CD4-positive, CD25-positive, alpha-beta regulatory T cell (primary cell): ENCODE data around the gene TNFRSF14. TPM values are rescaled to one million over a fixed set of nuclear protein-coding genes. Genes with fewer than 3 reads are reported as not detected.

Experiments used
- ATAC-seq, 2 donors: fragments of 150-1000 bp; cut with Tn5 transposase; one replicate each; pipeline ENCODE4 v1.10.0; 2021; ENCODE audit warnings: low read depth in 2 of 2, moderate number of reproducible peaks in 2 of 2, moderate library complexity in 1 of 2
- DNase-seq, 3 donors: peaks; one replicate each; pipeline versions ENCODE4 v3.0.0 to v3.0.0-alpha.2; 2012 to 2022; ENCODE audit warnings: mixed read lengths in 1 of 3
- H3K27ac ChIP-seq: one replicate; pipeline ENCODE4 v1.7.0; 2013; ENCODE audit warnings: mild to moderate bottlenecking, low read length; ENCODE audit not compliant: insufficient read depth, poor library complexity, severe bottlenecking
- H3K27me3 ChIP-seq: one replicate; pipeline ENCODE4 v1.7.0; 2013; ENCODE audit warnings: low read length; ENCODE audit not compliant: control insufficient read depth, insufficient read depth
- H3K36me3 ChIP-seq: one replicate; pipeline ENCODE4 v1.7.0; 2013; ENCODE audit warnings: mild to moderate bottlenecking, low read length, moderate library complexity; ENCODE audit not compliant: control insufficient read depth, insufficient read depth
- H3K4me1 ChIP-seq: 2 replicates; pipeline ENCODE4 v1.7.0; 2013; ENCODE audit warnings: mild to moderate bottlenecking, low read length; ENCODE audit not compliant: insufficient read depth, control insufficient read depth, poor library complexity, severe bottlenecking
- H3K4me3 ChIP-seq: one replicate; pipeline ENCODE4 v1.7.0; 2013; ENCODE audit warnings: low read depth, mild to moderate bottlenecking, low read length, moderate library complexity
- H3K9me3 ChIP-seq, 2 experiments: 1 replicate in 1 of 2; 2 replicates in 1 of 2; pipeline ENCODE4 v1.7.0; 2013; ENCODE audit warnings: low read length in 2 of 2, mild to moderate bottlenecking in 1 of 2, moderate library complexity in 1 of 2; ENCODE audit not compliant: control insufficient read depth in 2 of 2
- H3K27ac Mint-ChIP-seq, 3 donors: one replicate each; pipeline ENCODE4 v1.8.0; 2020 to 2022; ENCODE audit warnings: mild to moderate bottlenecking in 3 of 3, mixed read lengths in 3 of 3, moderate library complexity in 2 of 3
- H3K27me3 Mint-ChIP-seq: one replicate; pipeline ENCODE4 v1.8.0; 2022; ENCODE audit warnings: mild to moderate bottlenecking, mixed read lengths
- H3K36me3 Mint-ChIP-seq: one replicate; pipeline ENCODE4 v1.8.0; 2020; ENCODE audit warnings: mixed read lengths
- H3K4me1 Mint-ChIP-seq, 4 donors: one replicate each; pipeline ENCODE4 v1.8.0; 2020 to 2022; ENCODE audit warnings: mixed read lengths in 4 of 4, mild to moderate bottlenecking in 1 of 4
- H3K4me3 Mint-ChIP-seq, 4 donors: one replicate each; pipeline ENCODE4 v1.8.0; 2020 to 2022; ENCODE audit warnings: mild to moderate bottlenecking in 4 of 4, mixed read lengths in 4 of 4, moderate library complexity in 3 of 4
- H3K9me3 Mint-ChIP-seq, 7 donors: one replicate each; pipeline ENCODE4 v1.8.0; 2020 to 2022; ENCODE audit warnings: mixed read lengths in 7 of 7, mild to moderate bottlenecking in 3 of 7, moderate library complexity in 2 of 7
- polyA plus RNA-seq, 4 donors: library from polyadenylated mRNA; unstranded; fragments of 300-500 nt; fragmentation: Illumina TruSeq; gene quantifications; one replicate each; pipeline ENCODE4 v1.2.3, GENCODE V29; 2021
- total RNA-seq: library from RNA; stranded (reverse); gene quantifications from one replicate; pipeline ENCODE4 v1.2.3, GENCODE V29; 2022

The TNFRSF14 gene
- total and polyA plus RNA-seq, 5 donors from 2014 or later, result 57.3 to 235 (median 74.2) TPM

GRCh38 chr1:2540816-2541492, 15.2 kb upstream of the TNFRSF14 start:
- peak overlapping the region in 1 of 4 donors; percentile 54 for H3K4me3 Mint-ChIP-seq
- H3K4me1 ChIP-seq, result peaks cover 21% of the 10 kb centered on the region
- no peak overlapping the region for H3K4me3 ChIP-seq
- H3K27me3 Mint-ChIP-seq, result peaks cover 9% of the 10 kb centered on the region
- peaks cover 0 to 15% (median 3%) of the 10 kb centered on the region in 4 donors for H3K4me1 Mint-ChIP-seq
- no peaks in the 10 kb centered on the region for H3K36me3 ChIP-seq
- H3K9me3 ChIP-seq, result no peaks in the 10 kb centered on the region
- H3K36me3 Mint-ChIP-seq, result no peaks in the 10 kb centered on the region
- H3K9me3 Mint-ChIP-seq, result no peaks in the 10 kb centered on the region
- no peak overlapping the region for H3K27ac Mint-ChIP-seq
- H3K27ac ChIP-seq, result no peak overlapping the region
- no peak for DNase-seq
- no peaks in the 10 kb centered on the region for H3K27me3 ChIP-seq
- ATAC-seq, result no peak

GRCh38 chr1:2541619-2542245, 14.4 kb upstream of the TNFRSF14 start:
- Histone ChIP-seq H3K36me3 (no peaks in the 10 kb centered on the region), H3K9me3 (no peaks in the 10 kb centered on the region), H3K4me1 (peaks cover 26% of the 10 kb centered on the region), H3K4me3 (no peak overlapping the region), H3K27me3 (no peaks in the 10 kb centered on the region), H3K27ac (no peak overlapping the region)
- Mint-ChIP-seq H3K27ac (no peak overlapping the region), H3K4me1 (peaks cover 0 to 15% (median 4%) of the 10 kb centered on the region in 4 donors), H3K9me3 (no peaks in the 10 kb centered on the region), H3K27me3 (peaks cover 4% of the 10 kb centered on the region), H3K36me3 (no peaks in the 10 kb centered on the region), H3K4me3 (peak overlapping the region in 2 of 4 donors; percentile 28 to 54)
- ATAC-seq, result no peak
- no peak for DNase-seq

GRCh38 chr1:2542246-2542915, 13.8 kb upstream of the TNFRSF14 start:
- H3K4me1 Mint-ChIP-seq, result peaks cover 0 to 15% (median 6%) of the 10 kb centered on the region in 4 donors
- H3K36me3 ChIP-seq, result no peaks in the 10 kb centered on the region
- peak overlapping the region in 1 of 4 donors; percentile 28 for H3K4me3 Mint-ChIP-seq

GRCh38 chr1:2543543-2544092, 12.6 kb upstream of the TNFRSF14 start:
- no peak overlapping the region for H3K4me3 ChIP-seq
- Mint-ChIP-seq H3K9me3 (no peaks in the 10 kb centered on the region), H3K4me3 (no peak overlapping the region), H3K36me3 (no peaks in the 10 kb centered on the region), H3K27ac (no peak overlapping the region), H3K4me1 (peaks cover 0 to 22% (median 8%) of the 10 kb centered on the region in 4 donors), H3K27me3 (peaks cover 10% of the 10 kb centered on the region)
- H3K4me1 ChIP-seq, result peaks cover 40% of the 10 kb centered on the region
- no peak overlapping the region for H3K27ac ChIP-seq
- H3K9me3 ChIP-seq, result no peaks in the 10 kb centered on the region
- ATAC-seq (peak in 1 of 2 donors; percentile 6), DNase-seq (peak; percentile 33 to 45 (median 33))
- H3K36me3 ChIP-seq, result no peaks in the 10 kb centered on the region
- H3K27me3 ChIP-seq, result no peaks in the 10 kb centered on the region

More at GRCh38 chr1:2542246-2542915, 13.8 kb upstream of the TNFRSF14 start:
- Histone ChIP-seq H3K4me3 (no peak overlapping the region), H3K4me1 (peaks cover 29% of the 10 kb centered on the region), H3K27me3 (no peaks in the 10 kb centered on the region), H3K9me3 (no peaks in the 10 kb centered on the region), H3K27ac (no peak overlapping the region)
- no peaks in the 10 kb centered on the region for H3K36me3 Mint-ChIP-seq
- DNase-seq, result no peak
- no peaks in the 10 kb centered on the region for H3K9me3 Mint-ChIP-seq
- no peak for ATAC-seq
- H3K27ac Mint-ChIP-seq, result no peak overlapping the region
- peaks cover 4% of the 10 kb centered on the region for H3K27me3 Mint-ChIP-seq

- Histone ChIP-seq H3K9me3 (no peaks in the 10 kb centered on the region), H3K27me3 (no peaks in the 10 kb centered on the region), H3K4me3 (no peak overlapping the region), H3K4me1 (peaks cover 45% of the 10 kb centered on the region), H3K27ac (no peak overlapping the region), H3K36me3 (no peaks in the 10 kb centered on the region)
- DNase-seq, result no peak
- no peak for ATAC-seq
- Mint-ChIP-seq H3K4me3 (no peak overlapping the region), H3K36me3 (no peaks in the 10 kb centered on the region), H3K27me3 (peaks cover 11% of the 10 kb centered on the region), H3K9me3 (no peaks in the 10 kb centered on the region), H3K4me1 (peaks cover 0 to 29% (median 10%) of the 10 kb centered on the region in 4 donors), H3K27ac (peak overlapping the region in 1 of 3 donors; percentile 20)
Observed at GRCh38 chr1:2544093-2544874, 11.9 kb upstream of the TNFRSF14 start.

GRCh38 chr1:2544875-2545640, 11.1 kb upstream of the TNFRSF14 start:
- Histone ChIP-seq H3K27ac (peak overlapping the region; percentile 74), H3K9me3 (no peaks in the 10 kb centered on the region), H3K27me3 (no peaks in the 10 kb centered on the region), H3K4me3 (no peak overlapping the region), H3K4me1 (peaks cover 52% of the 10 kb centered on the region), H3K36me3 (no peaks in the 10 kb centered on the region)
- no peak overlapping the region for H3K27ac Mint-ChIP-seq
- no peaks in the 10 kb centered on the region for H3K9me3 Mint-ChIP-seq
- peak overlapping the region; percentile 35 to 82 (median 48) for H3K4me3 Mint-ChIP-seq
- peaks cover 13% of the 10 kb centered on the region for H3K27me3 Mint-ChIP-seq
- DNase-seq (no peak), ATAC-seq (no peak)
- peaks cover 0 to 34% (median 10%) of the 10 kb centered on the region in 4 donors for H3K4me1 Mint-ChIP-seq
- H3K36me3 Mint-ChIP-seq, result no peaks in the 10 kb centered on the region
